ENCODE measurements around the gene SOSTDC1. TPM values are rescaled to one million over a fixed set of nuclear protein-coding genes. Genes with fewer than 3 reads are reported as not detected.

Gene SOSTDC1
- total RNA-seq, 1 experiment from 2014 or later: 0.20 TPM

- BruUV-seq (replicated peaks): no TSS peak
- Histone ChIP-seq H3K4me2 (ENCODE audit: low read length) (no peak overlapping the region), H3K27ac (ENCODE audit: low read depth, low read length) (no peak overlapping the region), H3K9me3 (ENCODE audit: control insufficient read depth in 1 of 2, insufficient read depth in 1 of 2, low read depth in 1 of 2, low read length in 2 of 2) (no peaks in the 10 kb centered on the region), H4K20me1 (ENCODE audit: insufficient read depth) (no peaks in the 10 kb centered on the region), H3K9me2 (ENCODE audit: insufficient read depth) (no peaks in the 10 kb centered on the region), H3K4me1 (ENCODE audit: control insufficient read depth in 1 of 2, insufficient read depth in 2 of 2, low read length in 2 of 2) (no peaks in the 10 kb centered on the region), H3K9ac (ENCODE audit: low read length) (no peak overlapping the region), H3K79me2 (ENCODE audit: insufficient read depth, low read length) (no peaks in the 10 kb centered on the region), H2AFZ (ENCODE audit: low read depth, low read length, poor library complexity, severe bottlenecking) (no peak overlapping the region), H3K4me3 (replicated peaks in 1 of 2; ENCODE audit: low read depth in 1 of 2, low read length in 2 of 2) (no peak overlapping the region), H3K36me3 (ENCODE audit: control insufficient read depth in 1 of 2, insufficient read depth in 2 of 2, low read length in 2 of 2) (no peaks in the 10 kb centered on the region), H3K27me3 (ENCODE audit: insufficient read depth, low read length) (no peaks in the 10 kb centered on the region)
- ChIA-PET RAD21 (ENCODE audit: low non-redundant PET in 1 of 2, low total read pairs in 2 of 2, uncharacterized antibody in 2 of 2, unreplicated experiment in 2 of 2) (no interaction called here), CTCF (no interaction called here), POLR2A (no interaction called here)
- TF ChIP-seq FOSL1 (IDR thresholded peaks at IDR 0.05; ENCODE audit: low read depth): no peak
- no peak for TF ChIP-seq SRF (IDR thresholded peaks at IDR 0.05; ENCODE audit: low read depth)
- no peak for TF ChIP-seq TCF7L2 (IDR thresholded peaks at IDR 0.05; ENCODE audit: borderline replicate concordance, extremely low read depth, insufficient read depth, insufficient read length)
- TF ChIP-seq YY1 (IDR thresholded peaks at IDR 0.05; ENCODE audit: extremely low read depth, insufficient replicate concordance, low read depth, low read length): no peak
- no peak for TF ChIP-seq POLR2A (IDR thresholded peaks at IDR 0.05; ENCODE audit: borderline replicate concordance, extremely low read depth, insufficient read depth, insufficient read length)
- TF ChIP-seq SP1 (IDR thresholded peaks at IDR 0.05; ENCODE audit: low read depth): no peak
- TF ChIP-seq CBX3 (IDR thresholded peaks at IDR 0.05; ENCODE audit: low read depth): no peak
- TF ChIP-seq ZBTB33 (IDR thresholded peaks at IDR 0.05; ENCODE audit: extremely low read depth, insufficient replicate concordance, low read length): no peak
- no peak for TF ChIP-seq JUND (IDR thresholded peaks at IDR 0.05)
- TF ChIP-seq REST (IDR thresholded peaks at IDR 0.05; ENCODE audit: low read depth): no peak
- no peak for TF ChIP-seq ATF3 (IDR thresholded peaks at IDR 0.05)
- no peak for TF ChIP-seq EZH2phosphoT487 (IDR thresholded peaks at IDR 0.05; ENCODE audit: borderline replicate concordance)
- no peak for TF ChIP-seq ZNF274 (IDR thresholded peaks at IDR 0.05; ENCODE audit: low read depth, low read length)
- ATAC-seq (no peak), DNase-seq (ENCODE audit: low read depth, low spot score) (no peak)
- intact Hi-C loops (cut with micrococcal nuclease): no loop called here
Observed at GRCh38 chr7:16463949-16464715, 1.4 kb downstream of the SOSTDC1 start.
